GM21737 (cell line): ENCODE results near the gene PMPCA.

Experiments
- ATAC-seq: cut with Tn5 transposase; IDR thresholded peaks from one replicate; pipeline ENCODE4 v1.9.1; 2021; ENCODE audit warnings: mild to moderate bottlenecking, moderate library complexity; ENCODE audit not compliant: unreplicated experiment

The PMPCA gene

GRCh38 chr9:136433043-136433715 lies 22.7 kb downstream of the PMPCA start:
- no peak for ATAC-seq

- no peak for ATAC-seq
These were observed 23.6 kb downstream of the PMPCA start for GRCh38 chr9:136433849-136434579.

GRCh38 chr9:136434580-136435169 lies 24.2 kb downstream of the PMPCA start:
- ATAC-seq = no peak

GRCh38 chr9:136436055-136436634 lies 25.7 kb downstream of the PMPCA start:
- ATAC-seq = no peak

GRCh38 chr9:136437430-136437829 lies 27.0 kb downstream of the PMPCA start:
- no peak for ATAC-seq

- ATAC-seq = peak; percentile 3
These were observed 27.5 kb downstream of the PMPCA start for GRCh38 chr9:136437839-136438547.

GRCh38 chr9:136438548-136439480 lies 28.4 kb downstream of the PMPCA start:
- peak; percentile 39 for ATAC-seq

GRCh38 chr9:136439481-136440408 lies 29.3 kb downstream of the PMPCA start, which contains the start of gene INPP5E:
TSS of gene INPP5E (minus strand) at chr9:136439845. CDS start at chr9:136439419, 426 bp downstream.
- ATAC-seq = peak; percentile 73

GRCh38 chr9:136441191-136441680 lies 30.8 kb downstream of the PMPCA start:
- ATAC-seq = no peak

- no peak for ATAC-seq
These were observed 31.3 kb downstream of the PMPCA start for GRCh38 chr9:136441681-136442245.

GRCh38 chr9:136442265-136442664 lies 31.8 kb downstream of the PMPCA start:
- no peak for ATAC-seq

- ATAC-seq = no peak
These were observed 32.6 kb downstream of the PMPCA start for GRCh38 chr9:136443087-136443486.

- ATAC-seq = no peak
These were observed 33.2 kb downstream of the PMPCA start for GRCh38 chr9:136443687-136444086.

GRCh38 chr9:136444102-136444501 lies 33.6 kb downstream of the PMPCA start:
- no peak for ATAC-seq

- ATAC-seq = no peak
These were observed 35.3 kb downstream of the PMPCA start for GRCh38 chr9:136445799-136446198.

GRCh38 chr9:136447173-136447778 lies 36.8 kb downstream of the PMPCA start:
- ATAC-seq = no peak

GRCh38 chr9:136448655-136449054 lies 38.2 kb downstream of the PMPCA start:
- ATAC-seq = no peak
